Tibial nerve (tissue), 4 donors: ENCODE data around the gene GARIN3.

Source experiments
- CTCF ChIP-seq, 5 experiments: fragments of 200-600 bp in 3 of 5; fragments of 450-650 bp in 2 of 5; sonication (generic) in 3 of 5; IDR thresholded peaks; one replicate each; pipeline ENCODE4 v1.5.1; 2016 to 2019; ENCODE audit warnings: antibody characterized with exemption in 5 of 5, mild to moderate bottlenecking in 3 of 5, moderate library complexity in 2 of 5
- EP300 ChIP-seq, 2 donors: sonication (generic); formaldehyde crosslinking; IDR thresholded peaks; one replicate each; pipeline ENCODE4 v1.6.1; 2017; ENCODE audit warnings: antibody characterized with exemption in 2 of 2, mild to moderate bottlenecking in 1 of 2

- no peak for TF ChIP-seq CTCF (IDR thresholded peaks at IDR 0.05)
- no peak for TF ChIP-seq EP300 (IDR thresholded peaks at IDR 0.05)
These were observed 35.8 kb upstream of the GARIN3 start for GRCh38 chr5:157201857-157202256.
